Measurements from ENCODE around the gene C3orf85. TPM values are rescaled to one million over a fixed set of nuclear protein-coding genes. Genes with fewer than 3 reads are reported as not detected.

The C3orf85 gene
- total RNA-seq (2014; rRNA removed; shearing (Covaris generic); ENCODE audit: low replicate concordance): not detected in 2 replicates

- no peak for DNase-seq
These were observed at the start of gene C3orf85 for GRCh38 chr3:109136523-109136922. C3orf85 (plus strand) TSS chr3:109136719; CDS start chr3:109136848, 129 bp downstream.

GRCh38 chr3:109089265-109089664 lies 47.3 kb upstream of the C3orf85 start:
- Histone ChIP-seq H2AFZ (ENCODE audit: low read length) (no peak overlapping the region), H3K9ac (ENCODE audit: low read length) (no peak overlapping the region), H3K4me2 (ENCODE audit: low read depth, low read length, poor library complexity, severe bottlenecking) (no peak overlapping the region), H3K9me2 (replicated peaks; ENCODE audit: insufficient read depth, low read length) (no peaks in the 10 kb centered on the region), H4K20me1 (ENCODE audit: insufficient read depth, low read depth, low read length) (no peaks in the 10 kb centered on the region), H3K4me1 (ENCODE audit: low read length) (no peaks in the 10 kb centered on the region), H3K27me3 (ENCODE audit: low read length) (no peaks in the 10 kb centered on the region), H3K36me3 (ENCODE audit: insufficient read depth, low read length) (no peaks in the 10 kb centered on the region), H3K9me3 (ENCODE audit: low read length) (no peaks in the 10 kb centered on the region), H3K4me3 (ENCODE audit: low read length) (no peak overlapping the region), H3K27ac (ENCODE audit: low read length) (no peak overlapping the region), H3K79me2 (ENCODE audit: low read length) (no peaks in the 10 kb centered on the region)
- no peak for DNase-seq

More at GRCh38 chr3:109136523-109136922, at the start of gene C3orf85:
- H3K4me1 ChIP-seq (ENCODE audit: low read length): no peaks in the 10 kb centered on the region
- H2AFZ ChIP-seq (ENCODE audit: low read length): no peak within 1 kb of the TSS
- H3K9ac ChIP-seq (ENCODE audit: low read length): no peak within 1 kb of the TSS
- no peaks in the 10 kb centered on the region for H3K9me2 ChIP-seq (replicated peaks; ENCODE audit: insufficient read depth, low read length)
- H3K79me2 ChIP-seq (ENCODE audit: low read length): no peaks in the 10 kb centered on the region
- H4K20me1 ChIP-seq (ENCODE audit: insufficient read depth, low read depth, low read length): no peaks in the 10 kb centered on the region
- H3K36me3 ChIP-seq (ENCODE audit: insufficient read depth, low read length): no peaks in the 10 kb centered on the region
- H3K9me3 ChIP-seq (ENCODE audit: low read length): no peaks in the 10 kb centered on the region
- H3K27me3 ChIP-seq (ENCODE audit: low read length): no peaks in the 10 kb centered on the region
- H3K27ac ChIP-seq (ENCODE audit: low read length): no peak within 1 kb of the TSS
- no peak within 1 kb of the TSS for H3K4me3 ChIP-seq (ENCODE audit: low read length)
- no peak within 1 kb of the TSS for H3K4me2 ChIP-seq (ENCODE audit: low read depth, low read length, poor library complexity, severe bottlenecking)

GRCh38 chr3:109091846-109092245 lies 44.7 kb upstream of the C3orf85 start:
- Histone ChIP-seq H3K9me2 (replicated peaks; ENCODE audit: insufficient read depth, low read length) (no peaks in the 10 kb centered on the region), H3K4me3 (ENCODE audit: low read length) (no peak overlapping the region), H3K27ac (ENCODE audit: low read length) (no peak overlapping the region), H3K79me2 (ENCODE audit: low read length) (no peaks in the 10 kb centered on the region), H3K4me2 (ENCODE audit: low read depth, low read length, poor library complexity, severe bottlenecking) (no peak overlapping the region), H3K4me1 (ENCODE audit: low read length) (no peaks in the 10 kb centered on the region), H2AFZ (ENCODE audit: low read length) (no peak overlapping the region), H3K9me3 (ENCODE audit: low read length) (no peaks in the 10 kb centered on the region), H3K9ac (ENCODE audit: low read length) (no peak overlapping the region), H3K27me3 (ENCODE audit: low read length) (no peaks in the 10 kb centered on the region), H4K20me1 (ENCODE audit: insufficient read depth, low read depth, low read length) (no peaks in the 10 kb centered on the region), H3K36me3 (ENCODE audit: insufficient read depth, low read length) (no peaks in the 10 kb centered on the region)
- DNase-seq: no peak

GRCh38 chr3:109093561-109093960 lies 43.0 kb upstream of the C3orf85 start:
- no peak overlapping the region for H2AFZ ChIP-seq (ENCODE audit: low read length)
- no peak overlapping the region for H3K27ac ChIP-seq (ENCODE audit: low read length)
- H3K4me3 ChIP-seq (ENCODE audit: low read length): no peak overlapping the region
- no peak overlapping the region for H3K9ac ChIP-seq (ENCODE audit: low read length)
- no peak for DNase-seq
- no peaks in the 10 kb centered on the region for H4K20me1 ChIP-seq (ENCODE audit: insufficient read depth, low read depth, low read length)
- no peaks in the 10 kb centered on the region for H3K9me3 ChIP-seq (ENCODE audit: low read length)
- H3K9me2 ChIP-seq (replicated peaks; ENCODE audit: insufficient read depth, low read length): no peaks in the 10 kb centered on the region
- H3K36me3 ChIP-seq (ENCODE audit: insufficient read depth, low read length): no peaks in the 10 kb centered on the region
- no peaks in the 10 kb centered on the region for H3K4me1 ChIP-seq (ENCODE audit: low read length)
- no peaks in the 10 kb centered on the region for H3K79me2 ChIP-seq (ENCODE audit: low read length)
- no peaks in the 10 kb centered on the region for H3K27me3 ChIP-seq (ENCODE audit: low read length)
- no peak overlapping the region for H3K4me2 ChIP-seq (ENCODE audit: low read depth, low read length, poor library complexity, severe bottlenecking)

GRCh38 chr3:109095166-109095565 lies 41.4 kb upstream of the C3orf85 start:
- no peak overlapping the region for H3K4me3 ChIP-seq (ENCODE audit: low read length)
- no peak for DNase-seq
- H3K9me3 ChIP-seq (ENCODE audit: low read length): no peaks in the 10 kb centered on the region
- H4K20me1 ChIP-seq (ENCODE audit: insufficient read depth, low read depth, low read length): no peaks in the 10 kb centered on the region
- H2AFZ ChIP-seq (ENCODE audit: low read length): no peak overlapping the region
- H3K9ac ChIP-seq (ENCODE audit: low read length): no peak overlapping the region
- no peaks in the 10 kb centered on the region for H3K9me2 ChIP-seq (replicated peaks; ENCODE audit: insufficient read depth, low read length)
- no peaks in the 10 kb centered on the region for H3K27me3 ChIP-seq (ENCODE audit: low read length)
- no peak overlapping the region for H3K4me2 ChIP-seq (ENCODE audit: low read depth, low read length, poor library complexity, severe bottlenecking)
- no peaks in the 10 kb centered on the region for H3K4me1 ChIP-seq (ENCODE audit: low read length)
- H3K27ac ChIP-seq (ENCODE audit: low read length): no peak overlapping the region
- H3K79me2 ChIP-seq (ENCODE audit: low read length): no peaks in the 10 kb centered on the region
- H3K36me3 ChIP-seq (ENCODE audit: insufficient read depth, low read length): no peaks in the 10 kb centered on the region

- no peak overlapping the region for H3K27ac ChIP-seq (ENCODE audit: low read length)
- no peak overlapping the region for H3K4me2 ChIP-seq (ENCODE audit: low read depth, low read length, poor library complexity, severe bottlenecking)
- H3K79me2 ChIP-seq (ENCODE audit: low read length): no peaks in the 10 kb centered on the region
- no peaks in the 10 kb centered on the region for H4K20me1 ChIP-seq (ENCODE audit: insufficient read depth, low read depth, low read length)
- no peaks in the 10 kb centered on the region for H3K4me1 ChIP-seq (ENCODE audit: low read length)
- peak; percentile 64 for DNase-seq
- no peak overlapping the region for H3K9ac ChIP-seq (ENCODE audit: low read length)
- H2AFZ ChIP-seq (ENCODE audit: low read length): no peak overlapping the region
- no peaks in the 10 kb centered on the region for H3K27me3 ChIP-seq (ENCODE audit: low read length)
- no peaks in the 10 kb centered on the region for H3K9me2 ChIP-seq (replicated peaks; ENCODE audit: insufficient read depth, low read length)
- no peak overlapping the region for H3K4me3 ChIP-seq (ENCODE audit: low read length)
- H3K36me3 ChIP-seq (ENCODE audit: insufficient read depth, low read length): no peaks in the 10 kb centered on the region
- no peaks in the 10 kb centered on the region for H3K9me3 ChIP-seq (ENCODE audit: low read length)
These were observed 38.4 kb upstream of the C3orf85 start for GRCh38 chr3:109098079-109098644.

GRCh38 chr3:109109574-109109973 lies 26.9 kb upstream of the C3orf85 start:
- H3K36me3 ChIP-seq (ENCODE audit: insufficient read depth, low read length): no peaks in the 10 kb centered on the region
- H3K27me3 ChIP-seq (ENCODE audit: low read length): no peaks in the 10 kb centered on the region
- H3K4me3 ChIP-seq (ENCODE audit: low read length): no peak overlapping the region
- no peaks in the 10 kb centered on the region for H3K9me2 ChIP-seq (replicated peaks; ENCODE audit: insufficient read depth, low read length)
- H3K27ac ChIP-seq (ENCODE audit: low read length): no peak overlapping the region
- H3K4me2 ChIP-seq (ENCODE audit: low read depth, low read length, poor library complexity, severe bottlenecking): no peak overlapping the region
- H3K9me3 ChIP-seq (ENCODE audit: low read length): no peaks in the 10 kb centered on the region
- no peaks in the 10 kb centered on the region for H4K20me1 ChIP-seq (ENCODE audit: insufficient read depth, low read depth, low read length)
- H3K9ac ChIP-seq (ENCODE audit: low read length): no peak overlapping the region
- DNase-seq: no peak
- no peaks in the 10 kb centered on the region for H3K79me2 ChIP-seq (ENCODE audit: low read length)
- no peak overlapping the region for H2AFZ ChIP-seq (ENCODE audit: low read length)
- H3K4me1 ChIP-seq (ENCODE audit: low read length): no peaks in the 10 kb centered on the region

- no peak for DNase-seq
- no peak overlapping the region for H2AFZ ChIP-seq (ENCODE audit: low read length)
- H3K4me2 ChIP-seq (ENCODE audit: low read depth, low read length, poor library complexity, severe bottlenecking): no peak overlapping the region
- no peaks in the 10 kb centered on the region for H3K4me1 ChIP-seq (ENCODE audit: low read length)
- H3K27me3 ChIP-seq (ENCODE audit: low read length): no peaks in the 10 kb centered on the region
- no peaks in the 10 kb centered on the region for H3K79me2 ChIP-seq (ENCODE audit: low read length)
- no peak overlapping the region for H3K27ac ChIP-seq (ENCODE audit: low read length)
- H3K9ac ChIP-seq (ENCODE audit: low read length): no peak overlapping the region
- H3K36me3 ChIP-seq (ENCODE audit: insufficient read depth, low read length): no peaks in the 10 kb centered on the region
- no peaks in the 10 kb centered on the region for H3K9me3 ChIP-seq (ENCODE audit: low read length)
- no peaks in the 10 kb centered on the region for H3K9me2 ChIP-seq (replicated peaks; ENCODE audit: insufficient read depth, low read length)
- H4K20me1 ChIP-seq (ENCODE audit: insufficient read depth, low read depth, low read length): no peaks in the 10 kb centered on the region
- H3K4me3 ChIP-seq (ENCODE audit: low read length): no peak overlapping the region
These were observed 23.4 kb upstream of the C3orf85 start for GRCh38 chr3:109112946-109113760.

All from Karpas-422 (cell line).